T-helper 9 cell (primary cell): ENCODE data around the gene RABGGTB.
"Not testable (repeated sequence)": the region's sequence is repeated elsewhere in the genome, so short reads cannot be mapped to it uniquely, and the experiment has no call there.

Experiments
- DNase-seq: peaks from one replicate; pipeline ENCODE4 v3.0.0-alpha.2; 2020
- total RNA-seq, 2 donors: gene quantifications; one replicate each; lab custom pipeline; 2026; lab: John Stamatoyannopoulos, UW

The RABGGTB gene
- total RNA-seq: 100.0 to 226 reads per million in 2 donors

DNA sequence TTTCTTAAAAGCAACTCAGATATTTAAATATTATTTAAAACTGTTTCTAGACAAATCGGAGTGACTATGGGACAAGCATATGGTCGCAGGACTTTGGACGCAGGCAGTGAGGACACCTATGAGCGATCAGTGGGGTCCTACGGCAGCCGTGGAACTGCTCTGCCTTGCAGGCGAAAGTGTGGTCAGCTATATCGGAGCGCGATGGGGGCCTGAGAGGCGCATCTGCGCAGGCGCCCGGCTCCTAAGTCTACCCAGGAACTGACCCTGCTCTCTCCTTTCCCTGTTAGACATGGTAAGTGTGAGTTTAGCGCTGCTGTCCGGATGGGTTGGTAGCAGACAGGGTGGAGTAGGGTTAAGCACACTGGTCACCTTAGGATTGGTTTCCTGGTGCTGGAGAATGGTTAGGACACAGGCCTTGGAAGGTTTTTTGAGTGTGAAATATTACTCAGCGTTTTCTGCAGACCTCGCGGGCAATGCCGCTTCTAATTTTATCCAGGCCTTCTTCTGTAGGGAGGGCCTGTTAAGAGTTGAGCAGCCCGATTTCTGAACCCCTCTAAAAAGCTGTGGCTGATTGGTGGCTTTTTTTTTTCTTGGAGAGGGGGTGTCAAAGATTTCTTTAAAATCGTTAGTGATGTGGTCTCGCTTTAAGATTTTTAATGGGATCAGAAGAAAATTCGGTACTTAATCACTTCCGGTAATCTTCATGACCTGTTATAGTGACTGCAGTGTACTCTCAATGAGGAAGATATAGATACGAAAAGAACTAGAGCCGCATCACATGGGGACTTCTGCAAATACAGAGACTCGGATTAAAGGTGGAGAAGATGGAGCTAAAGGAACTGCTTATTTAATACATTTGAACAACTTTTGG lies at the start of gene RABGGTB:
Gene RABGGTB (plus strand): TSS at position 274 of the 871 bp plus-strand sequence. CDS start 16 bp downstream, at position 290.
- DNase-seq: peak; percentile 84

DNA sequence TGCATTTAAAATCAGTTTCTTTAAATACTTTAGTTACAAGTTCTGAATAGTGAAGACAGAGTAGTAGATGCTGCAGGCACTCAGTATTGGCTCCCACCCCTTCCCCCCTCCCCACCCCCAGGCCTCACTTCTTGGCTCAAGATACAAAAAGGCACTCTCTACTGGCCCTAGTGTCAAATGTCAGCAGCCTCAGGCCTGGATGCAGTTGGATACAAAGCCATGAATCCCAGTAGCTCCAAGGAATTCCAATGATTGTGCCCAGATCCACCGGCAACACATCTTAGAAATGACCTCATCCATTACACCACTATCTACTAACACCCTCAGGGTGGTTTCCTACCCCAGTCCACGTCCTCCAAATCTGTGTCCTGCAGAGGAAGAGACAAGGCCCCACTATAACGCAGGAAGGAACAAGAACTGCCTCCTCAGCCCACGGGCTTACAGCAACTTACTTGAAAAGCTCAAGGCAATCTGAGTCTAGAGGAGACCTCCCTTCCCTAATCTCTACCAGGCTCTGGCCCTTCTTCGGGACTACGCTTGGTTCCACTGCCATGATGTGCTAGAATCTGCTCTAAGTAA lies 43.9 kb upstream of the RABGGTB start:
- no peak for DNase-seq

DNA sequence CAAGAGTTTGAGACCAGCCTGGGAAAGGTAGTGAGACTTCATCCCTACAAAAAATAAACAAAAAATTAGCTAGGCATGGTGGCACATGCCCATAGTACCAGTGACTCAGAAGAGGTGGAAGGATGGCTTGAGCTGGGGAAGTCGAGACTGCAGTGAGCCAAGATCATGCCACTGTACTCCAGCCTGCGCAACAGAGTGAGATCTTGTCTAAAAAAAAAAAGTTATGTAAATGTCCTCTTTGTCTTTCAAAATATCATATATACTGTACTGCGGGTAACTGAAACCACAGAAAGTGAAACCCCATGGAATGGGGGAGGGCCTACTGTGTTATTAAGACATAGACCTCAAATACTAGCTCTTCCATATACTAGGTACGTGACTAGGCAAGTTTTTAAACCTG lies 40.8 kb upstream of the RABGGTB start:
- no peak for DNase-seq

DNA sequence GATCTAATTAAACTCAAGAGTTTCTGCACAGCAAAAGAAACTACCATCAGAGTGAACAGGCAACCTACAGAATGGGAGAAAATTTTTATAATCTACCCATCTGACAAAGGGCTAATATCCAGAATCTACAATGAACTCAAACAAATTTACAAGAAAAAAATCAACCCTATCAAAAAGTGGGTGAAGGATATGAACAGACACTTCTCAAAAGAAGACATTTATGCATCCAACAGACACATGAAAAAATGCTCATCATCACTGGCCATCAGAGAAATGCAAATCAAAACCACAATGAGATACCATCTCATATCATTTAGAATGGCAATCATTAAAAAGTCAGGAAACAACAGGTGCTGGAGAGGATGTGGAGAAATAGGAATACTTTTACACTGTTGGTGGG lies 28.8 kb upstream of the RABGGTB start:
- DNase-seq: not testable (repeated sequence)

- DNase-seq: not testable (repeated sequence)
Measured at GRCh38 chr1:75758543-75758942, 27.5 kb upstream of the RABGGTB start.

GRCh38 chr1:75764057-75764655 lies 21.9 kb upstream of the RABGGTB start:
- DNase-seq: no peak

- DNase-seq: no peak
Measured at GRCh38 chr1:75765697-75766355, 20.2 kb upstream of the RABGGTB start.

DNA sequence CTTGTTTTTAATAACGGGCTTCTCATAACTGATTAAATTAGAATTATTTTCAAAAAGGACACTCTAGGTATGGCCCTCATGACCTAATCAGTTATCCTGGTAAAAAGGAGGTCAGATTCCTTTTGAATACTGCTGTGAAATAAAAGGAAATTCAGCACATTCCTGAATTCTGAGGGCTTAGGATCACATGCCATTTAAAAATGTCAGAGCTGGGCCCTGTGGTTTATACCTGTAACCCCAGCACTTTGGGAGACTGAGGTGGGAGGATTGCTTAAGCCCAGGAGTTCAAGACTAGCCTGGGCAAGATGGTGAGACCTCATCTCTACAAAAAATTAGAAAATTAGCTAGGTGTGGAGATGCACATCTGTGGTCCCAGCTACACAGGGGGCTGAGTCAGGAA lies 18.0 kb upstream of the RABGGTB start:
- DNase-seq: no peak

DNA sequence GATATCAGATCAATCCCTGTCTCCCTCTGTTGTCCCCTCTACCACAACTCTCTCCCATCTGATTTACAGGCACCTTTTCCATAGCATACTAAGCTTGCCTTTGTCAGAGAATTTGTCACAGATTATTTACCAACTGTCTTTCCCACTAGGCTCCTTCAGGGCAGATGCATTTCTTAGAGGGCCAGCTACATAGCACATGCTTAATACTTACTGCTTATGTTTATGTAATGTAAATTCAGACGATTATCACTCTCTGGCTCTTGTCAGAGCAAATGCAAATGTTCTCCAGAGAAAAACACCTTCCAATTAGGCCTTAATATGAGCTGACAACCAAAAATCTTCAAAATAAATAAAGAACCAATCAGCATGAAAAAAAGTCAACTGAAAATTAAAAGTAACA lies 15.3 kb upstream of the RABGGTB start:
- DNase-seq: no peak

GRCh38 chr1:75771978-75772377 lies 14.1 kb upstream of the RABGGTB start:
- no peak for DNase-seq

GRCh38 chr1:75777812-75778211 lies 8.2 kb upstream of the RABGGTB start:
- DNase-seq: not testable (repeated sequence)

DNA sequence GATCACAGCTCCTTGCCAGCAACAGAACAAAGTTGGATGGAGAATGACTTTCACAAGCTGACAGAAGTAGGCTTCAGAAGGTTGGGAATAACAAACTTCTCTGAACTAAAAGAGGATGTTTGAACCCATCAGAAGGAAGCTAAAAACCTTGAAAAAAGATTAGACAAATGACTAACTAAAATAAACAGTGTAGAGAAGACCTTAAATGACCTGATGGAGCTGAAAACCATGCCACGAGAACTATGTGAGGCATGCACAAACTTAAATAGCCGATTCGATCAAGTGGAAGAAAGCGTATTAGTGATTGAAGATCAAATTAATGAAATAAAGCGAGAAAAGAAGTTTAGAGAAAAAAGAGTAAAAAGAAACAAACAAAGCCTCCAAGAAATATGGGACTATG lies 7.4 kb upstream of the RABGGTB start:
- DNase-seq: not testable (repeated sequence)

DNA sequence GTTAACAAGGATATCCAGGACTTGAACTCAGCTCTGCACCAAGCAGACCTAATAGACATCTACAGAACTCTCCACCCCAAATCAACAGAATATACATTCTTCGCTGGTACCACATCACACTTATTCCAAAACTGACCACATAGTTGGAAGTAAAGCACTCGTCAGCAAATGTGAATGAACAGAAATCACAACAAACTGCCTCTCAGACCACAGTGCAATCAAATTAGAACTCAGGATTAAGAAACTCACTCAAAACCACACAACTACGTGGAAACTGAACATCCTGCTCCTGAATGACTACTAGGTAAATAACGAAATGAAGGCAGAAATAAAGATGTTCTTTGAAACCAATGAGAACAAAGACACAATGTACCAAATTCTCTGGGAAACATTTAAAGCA lies 5.9 kb upstream of the RABGGTB start:
- not testable (repeated sequence) for DNase-seq

DNA sequence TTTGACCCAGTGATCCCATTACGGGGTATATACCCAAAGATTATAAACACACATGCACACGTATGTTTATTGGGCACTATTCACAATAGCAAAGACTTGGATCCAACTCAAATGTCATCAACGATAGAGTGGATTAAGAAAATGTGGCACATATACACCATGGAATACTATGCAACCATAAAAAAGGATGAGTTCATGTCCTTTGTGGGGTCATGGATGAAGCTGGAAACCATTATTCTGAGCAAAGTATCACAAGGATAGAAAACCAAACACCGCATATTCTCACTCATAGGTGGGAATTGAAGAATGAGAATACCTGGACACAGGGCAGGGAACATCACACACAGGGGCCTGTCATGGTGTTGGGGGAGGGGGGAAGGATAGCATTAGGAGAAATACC lies 2.1 kb upstream of the RABGGTB start:
- DNase-seq: not testable (repeated sequence)

- DNase-seq: no peak
Measured at GRCh38 chr1:75785320-75785982, 605 bp upstream of the RABGGTB start.

GRCh38 chr1:75786901-75787493 lies 941 bp downstream of the RABGGTB start:
- DNase-seq: no peak

GRCh38 chr1:75787524-75787923 lies 1.5 kb downstream of the RABGGTB start:
- DNase-seq: no peak

GRCh38 chr1:75789988-75790387 lies 3.9 kb downstream of the RABGGTB start:
- no peak for DNase-seq

- no peak for DNase-seq
Measured at GRCh38 chr1:75791022-75791421, 5.0 kb downstream of the RABGGTB start.

DNA sequence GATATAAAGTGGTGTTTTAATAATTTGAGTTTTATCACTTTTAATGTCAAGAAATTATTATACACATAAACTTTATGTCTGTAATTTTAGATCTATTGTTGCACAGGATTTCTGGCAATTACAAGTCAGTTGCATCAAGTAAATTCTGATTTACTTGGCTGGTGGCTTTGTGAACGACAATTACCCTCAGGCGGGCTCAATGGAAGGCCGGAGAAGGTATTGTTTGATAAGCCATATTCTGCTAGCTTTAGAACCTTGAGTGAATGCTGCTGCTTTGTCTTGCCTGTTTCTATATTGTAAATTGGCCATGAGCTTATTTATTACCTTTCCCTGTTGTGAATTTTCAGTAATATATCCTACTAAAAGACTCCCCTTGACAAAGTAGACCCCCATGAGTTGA lies 6.0 kb downstream of the RABGGTB start:
- DNase-seq: no peak

GRCh38 chr1:75794382-75794781 lies 8.3 kb downstream of the RABGGTB start:
- no peak for DNase-seq

- DNase-seq: no peak
Measured at GRCh38 chr1:75795703-75796193, 9.7 kb downstream of the RABGGTB start.
